ENCODE results near the gene TFDP3.

GRCh38 chrX:133190877-133191738 lies 27.0 kb downstream of the TFDP3 start:
- TF ChIP-seq CTCF (IDR thresholded peaks at IDR 0.05; ENCODE audit: poor library complexity, severe bottlenecking), result no peak
- TF ChIP-seq POLR2AphosphoS5 (IDR thresholded peaks at IDR 0.05), result no peak
- TF ChIP-seq SMC3 (conservative IDR thresholded peaks at IDR 0.05; ENCODE audit: poor library complexity), result no peak
- TF ChIP-seq TAF1 (IDR thresholded peaks at IDR 0.05; ENCODE audit: low read depth), result no peak
- no peak for TF ChIP-seq RAD21 (conservative IDR thresholded peaks at IDR 0.05)
- TF ChIP-seq EP300 (conservative IDR thresholded peaks at IDR 0.05; ENCODE audit: poor library complexity, severe bottlenecking), result no peak
- no peak for TF ChIP-seq EZH2 (IDR thresholded peaks at IDR 0.05; ENCODE audit: borderline replicate concordance, insufficient read depth, low read length, poor library complexity, severe bottlenecking)
- no peak for TF ChIP-seq MXI1 (conservative IDR thresholded peaks at IDR 0.05; ENCODE audit: poor library complexity, severe bottlenecking)
- TF ChIP-seq REST (IDR thresholded peaks at IDR 0.05; ENCODE audit: borderline replicate concordance), result no peak

Measured in neural cell (in vitro differentiated cells).